HEK293 (cell line): ENCODE results near the gene EPHA2.
A peak's percentile ranks its signal among the peaks of the same experiment; 100 is the strongest.

Source experiments
- BCL6B ChIP-seq: fragments of 450-650 bp; formaldehyde crosslinking; IDR thresholded peaks from 2 replicates; pipeline ENCODE4 v1.5.1; 2017; ENCODE audit warnings: missing biosample characterization, missing genetic modification characterization
- ELK4 ChIP-seq: IDR thresholded peaks from 2 replicates; pipeline ENCODE4 v1.6.1; 2011; ENCODE audit warnings: mild to moderate bottlenecking, low read depth, low read length, borderline replicate concordance
- HIC1 ChIP-seq: fragments of 450-650 bp; formaldehyde crosslinking; IDR thresholded peaks from 2 replicates; pipeline ENCODE4 v1.5.1; 2016; ENCODE audit warnings: missing biosample characterization, missing genetic modification characterization
- KLF17 ChIP-seq: fragments of 450-650 bp; formaldehyde crosslinking; IDR thresholded peaks from 2 replicates; pipeline ENCODE4 v1.5.1; 2016; ENCODE audit warnings: missing biosample characterization, missing genetic modification characterization
- KLF7 ChIP-seq: fragments of 450-650 bp; formaldehyde crosslinking; IDR thresholded peaks from 2 replicates; pipeline ENCODE4 v1.5.1; 2016; ENCODE audit warnings: missing biosample characterization, missing genetic modification characterization, borderline replicate concordance
- MYNN ChIP-seq: fragments of 450-650 bp; formaldehyde crosslinking; IDR thresholded peaks from 2 replicates; pipeline ENCODE4 v1.5.1; 2016; ENCODE audit warnings: missing biosample characterization, missing genetic modification characterization, borderline replicate concordance
- SP2 ChIP-seq: fragments of 450-650 bp; formaldehyde crosslinking; IDR thresholded peaks from 2 replicates; pipeline ENCODE4 v1.5.1; 2016; ENCODE audit warnings: missing biosample characterization, missing genetic modification characterization
- ZBTB17 ChIP-seq: fragments of 450-650 bp; formaldehyde crosslinking; IDR thresholded peaks from 2 replicates; pipeline ENCODE4 v1.5.1; 2016; ENCODE audit warnings: missing biosample characterization, missing genetic modification characterization
- ZBTB44 ChIP-seq: fragments of 450-650 bp; IDR thresholded peaks from 2 replicates; pipeline ENCODE4 v1.5.1; 2018; ENCODE audit warnings: missing biosample characterization, mild to moderate bottlenecking, missing genetic modification characterization
- ZBTB49 ChIP-seq: fragments of 450-650 bp; formaldehyde crosslinking; IDR thresholded peaks from 2 replicates; pipeline ENCODE4 v1.5.1; 2016; ENCODE audit warnings: missing biosample characterization, missing genetic modification characterization, low read depth
- ZBTB7A ChIP-seq: fragments of 450-650 bp; formaldehyde crosslinking; IDR thresholded peaks from 2 replicates; pipeline ENCODE4 v1.5.1; 2016; ENCODE audit warnings: low read depth, missing biosample characterization, missing genetic modification characterization
- ZNF146 ChIP-seq: fragments of 450-650 bp; formaldehyde crosslinking; IDR thresholded peaks from 2 replicates; pipeline ENCODE4 v1.5.1; 2016; ENCODE audit warnings: missing biosample characterization, missing genetic modification characterization
- ZNF18 ChIP-seq: fragments of 450-650 bp; formaldehyde crosslinking; IDR thresholded peaks from 2 replicates; pipeline ENCODE4 v1.5.1; 2016; ENCODE audit warnings: missing biosample characterization, missing genetic modification characterization
- ZNF202 ChIP-seq: fragments of 450-650 bp; formaldehyde crosslinking; IDR thresholded peaks from 2 replicates; pipeline ENCODE4 v1.5.1; 2016; ENCODE audit warnings: missing biosample characterization, missing genetic modification characterization, borderline replicate concordance
- ZNF214 ChIP-seq: fragments of 450-650 bp; formaldehyde crosslinking; IDR thresholded peaks from 2 replicates; pipeline ENCODE4 v1.5.1; 2017; ENCODE audit warnings: missing biosample characterization, mild to moderate bottlenecking, missing genetic modification characterization, borderline replicate concordance
- ZNF239 ChIP-seq: fragments of 450-650 bp; formaldehyde crosslinking; IDR thresholded peaks from 2 replicates; pipeline ENCODE4 v1.5.1; 2016; ENCODE audit warnings: missing biosample characterization, missing genetic modification characterization
- ZNF24 ChIP-seq: fragments of 450-650 bp; formaldehyde crosslinking; IDR thresholded peaks from 2 replicates; pipeline ENCODE4 v1.5.1; 2016; ENCODE audit warnings: missing biosample characterization, missing genetic modification characterization
- ZNF350 ChIP-seq: fragments of 450-650 bp; formaldehyde crosslinking; IDR thresholded peaks from 2 replicates; pipeline ENCODE4 v1.5.0; 2017; ENCODE audit warnings: missing biosample characterization, mild to moderate bottlenecking, missing genetic modification characterization
- ZNF404 ChIP-seq: fragments of 450-650 bp; formaldehyde crosslinking; IDR thresholded peaks from 2 replicates; pipeline ENCODE4 v1.5.1; 2017; ENCODE audit warnings: missing biosample characterization, missing genetic modification characterization
- ZNF416 ChIP-seq: fragments of 450-650 bp; formaldehyde crosslinking; IDR thresholded peaks from 2 replicates; pipeline ENCODE4 v1.5.1; 2016; ENCODE audit warnings: missing biosample characterization, missing genetic modification characterization
- ZNF488 ChIP-seq: fragments of 450-650 bp; formaldehyde crosslinking; IDR thresholded peaks from 2 replicates; pipeline ENCODE4 v1.5.1; 2016; ENCODE audit warnings: missing biosample characterization, missing genetic modification characterization
- ZNF610 ChIP-seq: fragments of 450-650 bp; formaldehyde crosslinking; IDR thresholded peaks from 2 replicates; pipeline ENCODE4 v1.5.1; 2016; ENCODE audit warnings: missing biosample characterization, missing genetic modification characterization, borderline replicate concordance
- ZNF670 ChIP-seq: fragments of 450-650 bp; formaldehyde crosslinking; IDR thresholded peaks from 2 replicates; pipeline ENCODE4 v1.5.1; 2016; ENCODE audit warnings: missing biosample characterization, missing genetic modification characterization, low read depth
- ZNF792 ChIP-seq: fragments of 450-650 bp; formaldehyde crosslinking; IDR thresholded peaks from 2 replicates; pipeline ENCODE4 v1.5.1; 2016; ENCODE audit warnings: missing biosample characterization, missing genetic modification characterization
- ZNF843 ChIP-seq: fragments of 450-650 bp; formaldehyde crosslinking; IDR thresholded peaks from 2 replicates; pipeline ENCODE4 v1.5.1; 2016; ENCODE audit warnings: missing biosample characterization, missing genetic modification characterization
- ZXDB ChIP-seq: fragments of 450-650 bp; formaldehyde crosslinking; IDR thresholded peaks from 2 replicates; pipeline ENCODE4 v1.5.1; 2016; ENCODE audit warnings: missing biosample characterization, missing genetic modification characterization

Gene EPHA2

GRCh38 chr1:16111771-16112595 lies 43.9 kb downstream of the EPHA2 start (continued):
- TF ChIP-seq ZNF792 = no peak
- peak; percentile 91 for TF ChIP-seq KLF17 (tag by site-specific recombination)
- no peak for TF ChIP-seq ZNF18 (tag by site-specific recombination)
- no peak for TF ChIP-seq ZNF350
- TF ChIP-seq ZNF843 (tag by site-specific recombination) = no peak
- TF ChIP-seq ZNF146 = no peak
- peak; percentile 67; the same call in 1 of the 2 replicates for TF ChIP-seq ZBTB17 (tag by site-specific recombination)
- TF ChIP-seq SP2 (tag by site-specific recombination) = no peak
- TF ChIP-seq ZXDB (tag by site-specific recombination) = no peak
- no peak for TF ChIP-seq ZBTB44 (tag by site-specific recombination)
- TF ChIP-seq ELK4 = no peak
- TF ChIP-seq ZNF416 (tag by site-specific recombination) = peak; percentile 50; the same call in 1 of the 2 replicates
- TF ChIP-seq BCL6B (tag by site-specific recombination) = no peak; the same call in 1 of the 2 replicates
- TF ChIP-seq MYNN (tag by site-specific recombination) = no peak
- no peak for TF ChIP-seq ZNF670
- peak; percentile 70; the same call in 1 of the 2 replicates for TF ChIP-seq ZBTB7A
- no peak for TF ChIP-seq ZNF488 (tag by site-specific recombination)
- no peak for TF ChIP-seq ZNF610 (tag by site-specific recombination)
- peak; percentile 92; the same call in 1 of the 2 replicates for TF ChIP-seq ZNF24
- no peak for TF ChIP-seq ZBTB49 (tag by site-specific recombination)
- TF ChIP-seq HIC1 (tag by site-specific recombination) = peak; percentile 88
- TF ChIP-seq ZNF202 (tag by site-specific recombination) = no peak
- TF ChIP-seq ZNF214 (tag by site-specific recombination) = no peak
- TF ChIP-seq KLF7 (tag by site-specific recombination) = no peak
- TF ChIP-seq ZNF239 (tag by site-specific recombination) = no peak
- no peak for TF ChIP-seq ZNF404 (tag by site-specific recombination)
